Stimulated activated CD4-positive, alpha-beta T cell treated with anti-CD3 and anti-CD28 coated beads, Interleukin-12 subunit alpha, Interleukin-12 subunit beta, amount 100 ng/mL, for 24 hours (primary cell): ENCODE measurements around the gene TMEM156.

Experiments used
- DNase-seq, 2 experiments: peaks; one replicate each; pipeline ENCODE4 v3.0.0-alpha.2; 2020; ENCODE audit warnings: low read depth in 2 of 2

TMEM156 gene

DNA sequence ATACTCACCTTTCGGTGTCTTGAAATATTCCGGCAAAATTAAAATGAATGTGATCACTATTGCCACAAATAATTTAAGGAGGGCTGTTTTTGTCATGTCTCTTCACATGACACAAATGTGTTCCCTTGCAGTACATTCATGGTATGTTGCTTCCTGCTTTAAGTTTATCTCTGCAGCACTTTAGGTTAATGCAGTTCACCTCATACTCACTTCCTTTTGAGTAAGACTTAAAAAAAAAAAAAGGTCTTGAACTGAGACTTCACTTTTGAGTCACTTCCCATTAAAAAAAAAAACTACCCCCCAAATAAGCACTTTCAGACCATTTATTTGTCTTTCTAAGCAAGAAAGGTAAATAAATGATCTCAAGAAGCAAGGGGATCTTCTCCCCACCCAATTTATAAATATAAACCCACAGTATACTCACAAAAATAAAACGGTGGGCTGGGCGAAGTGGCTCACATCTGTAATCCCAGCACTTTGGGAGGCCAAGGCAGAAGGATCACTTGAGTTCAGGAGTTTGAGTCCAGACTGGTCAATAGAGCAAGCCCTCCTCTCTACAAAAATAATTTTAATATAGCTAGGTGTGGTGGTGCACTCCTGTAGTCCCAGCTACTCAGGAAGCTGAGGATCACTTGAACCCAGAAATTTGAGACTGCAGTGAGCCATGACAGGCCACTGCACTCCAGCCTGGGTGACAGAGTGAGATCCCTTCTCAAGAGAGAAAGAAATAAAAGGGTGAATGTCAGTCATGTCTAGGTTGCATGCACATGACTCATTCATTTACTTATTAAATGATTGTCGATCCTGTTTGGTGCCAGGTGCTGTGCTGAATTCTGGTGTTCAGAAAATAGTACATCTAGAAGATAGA, at the start of gene TMEM156:
Gene TMEM156 (minus strand): TSS at position 192 of the 868 bp plus-strand sequence. CDS start 96 bp downstream, at position 96.
- peak in 1 of 2 experiments; percentile 10 for DNase-seq

DNA sequence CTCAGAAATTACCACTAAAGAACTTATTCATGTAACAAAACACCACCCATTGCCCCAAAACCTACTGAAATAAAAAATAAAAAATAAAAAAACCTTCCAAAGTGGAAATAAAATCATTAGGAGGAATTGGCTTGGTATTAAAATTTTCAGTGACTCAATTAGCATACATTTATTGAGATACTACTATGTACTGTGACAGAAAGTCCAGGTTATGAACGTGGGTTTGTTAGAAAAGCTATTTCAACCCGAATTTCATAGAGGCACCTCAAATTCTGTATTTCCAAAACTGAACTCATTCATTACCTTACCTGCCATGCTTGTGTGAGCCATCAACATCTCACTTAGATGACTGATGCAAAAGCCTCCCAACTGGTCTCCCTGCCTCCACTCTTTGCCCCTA, 46.6 kb upstream of the TMEM156 start:
- no peak for DNase-seq

- no peak for DNase-seq
These were observed 36.7 kb upstream of the TMEM156 start for GRCh38 chr4:39068907-39069306.

- no peak for DNase-seq
These were observed 35.2 kb upstream of the TMEM156 start for GRCh38 chr4:39067451-39067850.

GRCh38 chr4:39067031-39067430, 34.8 kb upstream of the TMEM156 start:
- DNase-seq = no peak

GRCh38 chr4:39066371-39066770, 34.2 kb upstream of the TMEM156 start:
- no peak for DNase-seq

- DNase-seq = no peak
These were observed 31.2 kb upstream of the TMEM156 start for GRCh38 chr4:39063430-39063829.

DNA sequence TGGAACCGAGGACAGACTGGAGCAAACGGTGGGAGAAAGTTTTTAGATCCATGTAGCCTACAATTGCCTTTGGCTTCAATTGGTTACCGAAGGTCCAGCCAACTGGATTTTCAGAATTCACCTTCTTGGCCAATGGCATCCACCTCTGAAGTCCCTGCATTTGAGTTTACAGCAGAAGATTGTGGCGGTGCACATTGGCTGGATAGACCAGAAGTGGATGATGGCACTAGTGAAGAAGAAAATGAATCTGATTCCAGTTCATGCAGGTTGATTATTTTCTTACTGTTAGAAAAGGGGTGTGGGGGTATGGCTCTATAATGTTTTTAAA, 30.5 kb upstream of the TMEM156 start:
- DNase-seq = no peak

GRCh38 chr4:39062094-39062769, 30.0 kb upstream of the TMEM156 start, which contains the start of gene KLHL5:
KLHL5 (plus strand) TSS chr4:39062232; CDS start chr4:39062653, 421 bp downstream.
- DNase-seq = no peak

DNA sequence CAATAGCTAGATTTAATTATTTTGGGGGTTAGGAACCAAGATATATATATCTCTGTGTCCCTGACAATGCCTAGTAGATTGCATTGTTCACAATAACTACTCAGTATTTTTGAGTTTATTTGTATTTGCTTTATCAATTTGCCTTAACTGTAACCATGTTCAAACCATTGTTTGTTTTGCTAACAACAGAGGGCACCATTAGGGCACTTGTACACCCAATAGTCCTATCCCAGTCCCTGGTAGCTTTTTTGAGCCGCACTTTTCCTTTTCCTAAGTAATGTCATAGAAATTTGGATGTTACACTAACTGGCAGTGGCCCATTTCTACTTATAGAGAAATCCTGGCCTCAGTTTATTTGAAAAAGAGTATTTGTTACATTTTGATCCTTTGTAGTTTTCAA, 29.2 kb upstream of the TMEM156 start:
- DNase-seq = no peak

DNA sequence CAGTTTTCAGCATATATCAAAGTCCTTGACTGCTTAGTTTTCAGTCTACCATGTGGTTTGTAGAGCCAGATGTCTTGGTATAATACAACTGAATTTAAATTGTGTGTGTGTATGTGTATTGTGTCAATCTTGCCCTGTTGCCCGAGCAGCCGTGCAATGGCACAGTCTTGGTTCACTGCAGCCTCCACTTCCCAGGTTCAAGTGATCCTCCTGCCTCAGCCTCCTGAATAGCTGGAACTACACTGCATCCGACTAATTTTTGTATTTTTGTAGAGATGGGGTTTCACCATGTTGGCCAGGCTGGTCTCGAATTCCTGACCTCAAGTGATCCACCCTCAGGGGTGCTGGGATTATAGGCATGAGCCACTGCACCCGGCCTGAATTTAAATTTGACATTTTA, 23.8 kb upstream of the TMEM156 start:
- DNase-seq = no peak

GRCh38 chr4:39054497-39054896, 22.3 kb upstream of the TMEM156 start:
- no peak for DNase-seq

DNA sequence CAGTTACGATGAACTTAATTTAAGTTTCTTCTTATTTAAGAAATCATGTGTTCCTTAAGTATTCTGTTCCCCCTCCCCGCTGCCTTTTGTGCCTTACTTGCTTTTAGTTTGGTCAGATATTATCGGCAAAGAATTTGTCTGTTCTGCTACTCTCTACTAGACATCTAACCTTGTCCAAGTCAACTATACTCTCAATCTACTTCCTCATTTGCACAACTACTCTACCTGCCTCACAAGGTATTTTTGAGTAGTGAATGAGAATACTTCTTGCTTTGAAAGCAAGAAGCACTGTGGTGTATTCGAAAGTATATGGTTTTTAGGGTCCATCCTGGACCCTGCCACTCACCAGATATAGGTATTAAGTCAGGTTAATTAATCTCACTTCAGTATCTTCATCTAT, 21.8 kb upstream of the TMEM156 start:
- DNase-seq = no peak

DNA sequence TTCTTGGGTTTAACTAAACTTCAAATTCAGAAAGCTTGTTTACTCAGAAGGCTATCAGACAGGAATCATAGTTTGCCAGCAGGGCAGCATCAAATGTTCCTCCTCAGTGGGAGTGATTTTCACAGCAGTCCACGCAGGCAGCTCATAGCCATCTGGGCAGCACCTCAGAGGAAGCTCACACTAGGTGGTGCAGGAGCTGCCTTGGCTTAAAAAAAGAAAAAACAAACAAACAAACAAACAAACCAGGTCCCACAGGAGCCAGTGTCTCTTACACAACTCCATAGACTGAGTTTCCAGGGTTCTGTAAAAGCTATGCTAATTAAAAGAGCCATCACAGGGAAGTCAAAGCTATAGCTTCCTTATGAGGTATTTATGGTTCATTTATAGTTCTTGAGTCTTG, 19.3 kb upstream of the TMEM156 start:
- DNase-seq = no peak

GRCh38 chr4:39050590-39050989, 18.4 kb upstream of the TMEM156 start:
- no peak for DNase-seq

GRCh38 chr4:39048311-39048710, 16.1 kb upstream of the TMEM156 start:
- no peak for DNase-seq

DNA sequence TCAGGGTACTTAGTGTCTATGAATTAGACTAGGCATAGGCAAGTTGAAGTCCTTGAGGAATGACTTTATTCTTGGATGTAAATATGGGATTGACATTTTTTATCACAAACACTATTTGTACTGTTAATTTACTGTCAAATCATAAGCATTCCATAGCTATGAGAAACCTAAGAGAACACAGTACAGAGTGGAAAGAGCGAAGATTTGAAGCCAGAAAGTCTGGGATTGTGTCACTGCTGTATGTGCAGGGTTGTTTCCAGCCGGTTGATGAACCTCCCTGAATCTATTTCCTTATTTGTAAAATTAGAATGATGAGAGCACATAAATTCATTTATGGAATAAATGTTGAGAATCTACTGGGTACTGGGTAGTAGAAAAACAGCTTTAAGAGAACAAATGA, 15.5 kb upstream of the TMEM156 start:
- DNase-seq = no peak

DNA sequence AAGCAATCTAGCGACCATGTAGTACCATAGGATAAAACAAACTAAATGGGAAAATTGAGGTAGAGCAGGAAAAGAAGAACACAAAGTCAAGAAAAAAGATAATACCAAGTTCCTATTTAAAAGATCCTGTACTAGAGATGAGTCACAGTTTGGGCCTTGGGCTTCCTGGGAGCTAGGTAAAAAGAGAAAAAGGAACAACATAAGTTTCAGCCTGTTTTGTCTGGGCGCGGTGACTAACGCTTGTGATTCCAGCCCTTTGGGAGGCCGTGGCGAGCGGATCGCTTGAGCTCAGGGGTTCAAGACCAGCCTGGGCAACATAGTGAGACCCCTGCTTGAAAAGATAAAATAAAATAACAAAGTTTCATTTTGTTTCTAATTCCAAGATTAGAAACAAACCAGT, 14.0 kb upstream of the TMEM156 start:
- DNase-seq = no peak

GRCh38 chr4:39045827-39046221, 13.6 kb upstream of the TMEM156 start:
- DNase-seq = no peak

- peak in 1 of 2 experiments; percentile 11 for DNase-seq
These were observed 13.0 kb upstream of the TMEM156 start for GRCh38 chr4:39044956-39045826.

DNA sequence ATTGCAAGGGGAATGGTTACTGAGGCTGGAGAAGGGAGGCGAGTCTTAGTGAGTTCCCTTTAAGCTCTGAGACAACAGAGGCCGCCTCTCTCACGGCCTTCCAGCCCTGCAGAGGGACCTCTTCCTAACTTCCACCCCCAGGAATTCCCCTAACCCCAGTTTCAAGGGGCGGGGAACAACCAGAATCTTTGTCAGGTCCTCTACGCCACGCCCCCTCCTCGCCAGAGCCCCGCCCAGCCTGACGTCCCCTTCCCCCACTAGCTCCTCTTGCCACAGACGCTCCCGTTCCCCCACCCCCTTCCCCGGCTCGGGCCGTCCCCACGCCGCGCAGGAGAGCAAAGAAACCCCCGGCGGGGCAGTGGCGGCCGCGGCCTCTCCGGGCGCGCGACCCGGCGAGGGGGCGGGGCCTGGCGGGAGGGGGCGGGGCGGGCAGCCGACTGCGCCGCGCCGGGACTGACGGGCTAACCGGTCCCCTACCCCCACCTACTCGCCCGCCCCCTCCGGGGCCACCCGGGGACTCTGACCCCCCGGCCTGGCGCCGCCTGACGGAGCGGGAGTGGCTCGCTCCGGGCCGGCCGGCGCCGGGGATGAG, 12.3 kb upstream of the TMEM156 start:
- peak; percentile 88 to 99 for DNase-seq

DNA sequence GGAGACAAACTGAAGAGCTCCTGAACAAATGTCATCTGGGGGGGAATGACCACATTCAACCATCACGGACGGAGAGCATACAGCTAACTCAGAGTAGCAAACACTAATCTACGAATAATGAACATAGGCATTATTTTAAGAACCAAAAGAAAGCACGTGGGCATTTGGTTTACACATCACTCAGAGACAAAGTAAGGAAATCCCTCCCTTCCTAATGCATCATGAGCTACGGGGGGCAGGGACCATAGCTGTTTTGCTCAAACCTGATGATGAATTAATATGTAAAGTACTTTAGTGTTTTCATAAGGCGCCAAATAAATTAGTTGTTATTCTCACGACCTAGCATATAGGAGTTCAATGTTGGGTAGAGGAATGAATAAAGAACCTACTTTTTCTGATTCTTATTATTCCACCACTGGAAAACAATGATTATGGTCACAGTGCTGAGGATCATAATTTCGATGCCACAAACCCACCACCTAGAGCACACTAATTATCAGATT, 11.7 kb upstream of the TMEM156 start:
- no peak for DNase-seq
